GM12878 (cell line): Measurements from ENCODE around the gene IRF9. TPM values are rescaled to one million over a fixed set of nuclear protein-coding genes. Genes with fewer than 3 reads are reported as not detected.
A peak's percentile ranks its signal among the peaks of the same experiment; 100 is the strongest.

ENCODE experiments used
- CBX3 ChIP-seq: fragments of 200-600 bp; sonication (generic); IDR thresholded peaks from 2 replicates; pipeline ENCODE4 v1.6.1; 2016; ENCODE audit warnings: low read depth, borderline replicate concordance
- EGR1 ChIP-seq, 2 experiments: IDR thresholded peaks; 1 replicate in 1 of 2; 2 replicates in 1 of 2; pipeline ENCODE4 v1.6.1; 2011 to 2012; ENCODE audit warnings: low read depth in 2 of 2, low read length in 2 of 2, borderline replicate concordance in 1 of 2, mild to moderate bottlenecking in 1 of 2, moderate library complexity in 1 of 2
- LARP7 ChIP-seq: fragments of 450-650 bp; IDR thresholded peaks from 2 replicates; pipeline ENCODE4 v1.6.1; 2017; ENCODE audit warnings: mild to moderate bottlenecking
- MYB ChIP-seq: fragments of 150-350 bp; IDR thresholded peaks from 2 replicates; pipeline ENCODE4 v1.6.1; 2014; ENCODE audit warnings: mild to moderate bottlenecking, low read depth, low read length, borderline replicate concordance
- ZNF24 ChIP-seq: fragments of 450-650 bp; IDR thresholded peaks from 2 replicates; pipeline ENCODE4 v1.6.1; 2017; ENCODE audit warnings: antibody characterized with exemption, mild to moderate bottlenecking
- polyA plus RNA-seq, 11 experiments: library from polyadenylated mRNA; depleted of rRNA in 4 of 11; unstranded in 6 of 11; stranded (reverse) in 5 of 11; fragments of >200 nt; fragmentation: Nextera tagmentation in 4 of 11; fragmentation: Illumina TruSeq in 1 of 11; extraction: Ambion mirVana in 4 of 11; extraction: Trizol in 1 of 11; gene quantifications; 1 replicate in 1 of 11; 2 replicates in 10 of 11; pipeline versions ENCODE4 v1.2.1 to v1.2.3, GENCODE V29; 2011 to 2016; ENCODE audit warnings: inconsistent platforms in 2 of 11, missing spikeins in 2 of 11, low read depth in 1 of 11
- total RNA-seq, 4 experiments: library from RNA; depleted of rRNA in 3 of 4; stranded (reverse); fragments of >200 nt in 3 of 4; fragmentation: Illumina TruSeq in 1 of 4; extraction: Trizol in 1 of 4; gene quantifications; 2 replicates each; pipeline versions ENCODE4 v1.2.1 to v1.2.3, GENCODE V29; 2013 to 2021
- TF ChIP-seq, protein P1 (sequence below): fragments of 450-650 bp; conservative IDR thresholded peaks from 2 replicates; pipeline ENCODE4 v1.6.1; 2017; ENCODE audit warnings: mild to moderate bottlenecking, moderate library complexity
- TF ChIP-seq, protein P2 (sequence below): IDR thresholded peaks from 2 replicates; pipeline ENCODE4 v1.6.1; 2012; ENCODE audit warnings: mild to moderate bottlenecking, low read depth, low read length
- TF ChIP-seq, protein P3 (sequence below): fragments of 450-650 bp; formaldehyde crosslinking; IDR thresholded peaks from 2 replicates; pipeline ENCODE4 v1.4.0; 2022; ENCODE audit warnings: mild to moderate bottlenecking, moderate library complexity
- TF ChIP-seq, protein P4 (sequence below): fragments of 450-650 bp; IDR thresholded peaks from 2 replicates; pipeline ENCODE4 v1.6.1; 2017; ENCODE audit warnings: mild to moderate bottlenecking, moderate library complexity

IRF9 gene
- total and polyA plus RNA-seq, 10 of the 15 experiments (the other 5 are each of a cell fraction or from before 2014, with no cell fraction given) = 47.6 to 234 (median 148) TPM

DNA sequence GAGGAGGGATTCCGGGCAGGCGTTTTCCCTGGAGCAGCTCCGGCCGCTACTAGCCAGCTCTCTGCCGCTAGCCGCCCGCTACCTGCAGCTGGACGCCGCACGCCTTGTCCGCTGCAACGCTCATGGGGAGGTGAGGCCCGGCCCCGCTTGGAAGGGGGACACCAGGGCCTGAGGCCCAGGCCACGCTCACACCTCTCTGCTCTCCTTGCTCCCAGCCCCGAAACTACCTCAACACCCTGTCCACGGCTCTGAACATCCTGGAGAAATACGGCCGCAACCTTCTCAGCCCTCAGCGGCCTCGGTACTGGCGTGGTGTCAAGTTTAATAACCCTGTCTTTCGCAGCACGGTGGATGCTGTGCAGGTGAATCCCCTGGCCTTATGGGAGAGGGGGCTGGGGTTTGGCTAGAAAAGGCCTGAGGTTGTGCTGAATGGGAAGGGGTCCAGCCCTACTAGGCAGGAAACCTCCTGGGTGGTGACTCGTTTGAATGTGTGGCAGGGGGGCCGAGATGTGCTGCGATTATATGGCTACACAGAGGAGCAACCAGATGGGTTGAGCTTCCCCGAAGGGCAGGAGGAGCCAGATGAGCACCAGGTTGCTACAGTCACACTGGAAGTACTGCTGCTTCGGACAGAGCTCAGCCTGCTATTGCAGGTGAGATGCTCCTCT, 13.2 kb upstream of the IRF9 start (continued):
- no peak for TF ChIP-seq EGR1 (IDR thresholded peaks at IDR 0.05; ENCODE audit: borderline replicate concordance in 1 of 2, low read depth in 2 of 2, low read length in 2 of 2)
- TF ChIP-seq LARP7 = 0 out of 2 replicates have a peak, but pooled peaks have one; percentile 16
- TF ChIP-seq, protein P1, sequence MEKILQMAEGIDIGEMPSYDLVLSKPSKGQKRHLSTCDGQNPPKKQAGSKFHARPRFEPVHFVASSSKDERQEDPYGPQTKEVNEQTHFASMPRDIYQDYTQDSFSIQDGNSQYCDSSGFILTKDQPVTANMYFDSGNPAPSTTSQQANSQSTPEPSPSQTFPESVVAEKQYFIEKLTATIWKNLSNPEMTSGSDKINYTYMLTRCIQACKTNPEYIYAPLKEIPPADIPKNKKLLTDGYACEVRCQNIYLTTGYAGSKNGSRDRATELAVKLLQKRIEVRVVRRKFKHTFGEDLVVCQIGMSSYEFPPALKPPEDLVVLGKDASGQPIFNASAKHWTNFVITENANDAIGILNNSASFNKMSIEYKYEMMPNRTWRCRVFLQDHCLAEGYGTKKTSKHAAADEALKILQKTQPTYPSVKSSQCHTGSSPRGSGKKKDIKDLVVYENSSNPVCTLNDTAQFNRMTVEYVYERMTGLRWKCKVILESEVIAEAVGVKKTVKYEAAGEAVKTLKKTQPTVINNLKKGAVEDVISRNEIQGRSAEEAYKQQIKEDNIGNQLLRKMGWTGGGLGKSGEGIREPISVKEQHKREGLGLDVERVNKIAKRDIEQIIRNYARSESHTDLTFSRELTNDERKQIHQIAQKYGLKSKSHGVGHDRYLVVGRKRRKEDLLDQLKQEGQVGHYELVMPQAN = no peak; the same call in 1 of the 2 replicates
- TF ChIP-seq, protein P2, sequence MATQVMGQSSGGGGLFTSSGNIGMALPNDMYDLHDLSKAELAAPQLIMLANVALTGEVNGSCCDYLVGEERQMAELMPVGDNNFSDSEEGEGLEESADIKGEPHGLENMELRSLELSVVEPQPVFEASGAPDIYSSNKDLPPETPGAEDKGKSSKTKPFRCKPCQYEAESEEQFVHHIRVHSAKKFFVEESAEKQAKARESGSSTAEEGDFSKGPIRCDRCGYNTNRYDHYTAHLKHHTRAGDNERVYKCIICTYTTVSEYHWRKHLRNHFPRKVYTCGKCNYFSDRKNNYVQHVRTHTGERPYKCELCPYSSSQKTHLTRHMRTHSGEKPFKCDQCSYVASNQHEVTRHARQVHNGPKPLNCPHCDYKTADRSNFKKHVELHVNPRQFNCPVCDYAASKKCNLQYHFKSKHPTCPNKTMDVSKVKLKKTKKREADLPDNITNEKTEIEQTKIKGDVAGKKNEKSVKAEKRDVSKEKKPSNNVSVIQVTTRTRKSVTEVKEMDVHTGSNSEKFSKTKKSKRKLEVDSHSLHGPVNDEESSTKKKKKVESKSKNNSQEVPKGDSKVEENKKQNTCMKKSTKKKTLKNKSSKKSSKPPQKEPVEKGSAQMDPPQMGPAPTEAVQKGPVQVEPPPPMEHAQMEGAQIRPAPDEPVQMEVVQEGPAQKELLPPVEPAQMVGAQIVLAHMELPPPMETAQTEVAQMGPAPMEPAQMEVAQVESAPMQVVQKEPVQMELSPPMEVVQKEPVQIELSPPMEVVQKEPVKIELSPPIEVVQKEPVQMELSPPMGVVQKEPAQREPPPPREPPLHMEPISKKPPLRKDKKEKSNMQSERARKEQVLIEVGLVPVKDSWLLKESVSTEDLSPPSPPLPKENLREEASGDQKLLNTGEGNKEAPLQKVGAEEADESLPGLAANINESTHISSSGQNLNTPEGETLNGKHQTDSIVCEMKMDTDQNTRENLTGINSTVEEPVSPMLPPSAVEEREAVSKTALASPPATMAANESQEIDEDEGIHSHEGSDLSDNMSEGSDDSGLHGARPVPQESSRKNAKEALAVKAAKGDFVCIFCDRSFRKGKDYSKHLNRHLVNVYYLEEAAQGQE = no peak
- TF ChIP-seq, protein P3, sequence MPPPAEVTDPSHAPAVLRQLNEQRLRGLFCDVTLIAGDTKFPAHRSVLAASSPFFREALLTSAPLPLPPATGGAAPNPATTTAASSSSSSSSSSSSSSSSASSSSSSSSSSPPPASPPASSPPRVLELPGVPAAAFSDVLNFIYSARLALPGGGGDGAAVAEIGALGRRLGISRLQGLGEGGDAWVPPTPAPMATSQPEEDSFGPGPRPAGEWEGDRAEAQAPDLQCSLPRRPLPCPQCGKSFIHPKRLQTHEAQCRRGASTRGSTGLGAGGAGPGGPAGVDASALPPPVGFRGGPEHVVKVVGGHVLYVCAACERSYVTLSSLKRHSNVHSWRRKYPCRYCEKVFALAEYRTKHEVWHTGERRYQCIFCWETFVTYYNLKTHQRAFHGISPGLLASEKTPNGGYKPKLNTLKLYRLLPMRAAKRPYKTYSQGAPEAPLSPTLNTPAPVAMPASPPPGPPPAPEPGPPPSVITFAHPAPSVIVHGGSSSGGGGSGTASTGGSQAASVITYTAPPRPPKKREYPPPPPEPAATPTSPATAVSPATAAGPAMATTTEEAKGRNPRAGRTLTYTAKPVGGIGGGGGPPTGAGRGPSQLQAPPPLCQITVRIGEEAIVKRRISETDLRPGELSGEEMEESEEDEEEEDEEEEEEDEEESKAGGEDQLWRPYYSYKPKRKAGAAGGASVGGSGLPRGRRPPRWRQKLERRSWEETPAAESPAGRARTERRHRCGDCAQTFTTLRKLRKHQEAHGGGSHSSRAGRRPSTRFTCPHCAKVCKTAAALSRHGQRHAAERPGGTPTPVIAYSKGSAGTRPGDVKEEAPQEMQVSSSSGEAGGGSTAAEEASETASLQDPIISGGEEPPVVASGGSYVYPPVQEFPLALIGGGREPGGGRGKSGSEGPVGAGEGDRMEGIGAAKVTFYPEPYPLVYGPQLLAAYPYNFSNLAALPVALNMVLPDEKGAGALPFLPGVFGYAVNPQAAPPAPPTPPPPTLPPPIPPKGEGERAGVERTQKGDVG (CRISPR knock-in tag) = no peak
- TF ChIP-seq MYB = no peak
- TF ChIP-seq, protein P4, sequence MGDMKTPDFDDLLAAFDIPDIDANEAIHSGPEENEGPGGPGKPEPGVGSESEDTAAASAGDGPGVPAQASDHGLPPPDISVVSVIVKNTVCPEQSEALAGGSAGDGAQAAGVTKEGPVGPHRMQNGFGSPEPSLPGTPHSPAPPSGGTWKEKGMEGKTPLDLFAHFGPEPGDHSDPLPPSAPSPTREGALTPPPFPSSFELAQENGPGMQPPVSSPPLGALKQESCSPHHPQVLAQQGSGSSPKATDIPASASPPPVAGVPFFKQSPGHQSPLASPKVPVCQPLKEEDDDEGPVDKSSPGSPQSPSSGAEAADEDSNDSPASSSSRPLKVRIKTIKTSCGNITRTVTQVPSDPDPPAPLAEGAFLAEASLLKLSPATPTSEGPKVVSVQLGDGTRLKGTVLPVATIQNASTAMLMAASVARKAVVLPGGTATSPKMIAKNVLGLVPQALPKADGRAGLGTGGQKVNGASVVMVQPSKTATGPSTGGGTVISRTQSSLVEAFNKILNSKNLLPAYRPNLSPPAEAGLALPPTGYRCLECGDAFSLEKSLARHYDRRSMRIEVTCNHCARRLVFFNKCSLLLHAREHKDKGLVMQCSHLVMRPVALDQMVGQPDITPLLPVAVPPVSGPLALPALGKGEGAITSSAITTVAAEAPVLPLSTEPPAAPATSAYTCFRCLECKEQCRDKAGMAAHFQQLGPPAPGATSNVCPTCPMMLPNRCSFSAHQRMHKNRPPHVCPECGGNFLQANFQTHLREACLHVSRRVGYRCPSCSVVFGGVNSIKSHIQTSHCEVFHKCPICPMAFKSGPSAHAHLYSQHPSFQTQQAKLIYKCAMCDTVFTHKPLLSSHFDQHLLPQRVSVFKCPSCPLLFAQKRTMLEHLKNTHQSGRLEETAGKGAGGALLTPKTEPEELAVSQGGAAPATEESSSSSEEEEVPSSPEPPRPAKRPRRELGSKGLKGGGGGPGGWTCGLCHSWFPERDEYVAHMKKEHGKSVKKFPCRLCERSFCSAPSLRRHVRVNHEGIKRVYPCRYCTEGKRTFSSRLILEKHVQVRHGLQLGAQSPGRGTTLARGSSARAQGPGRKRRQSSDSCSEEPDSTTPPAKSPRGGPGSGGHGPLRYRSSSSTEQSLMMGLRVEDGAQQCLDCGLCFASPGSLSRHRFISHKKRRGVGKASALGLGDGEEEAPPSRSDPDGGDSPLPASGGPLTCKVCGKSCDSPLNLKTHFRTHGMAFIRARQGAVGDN = 0 out of 2 replicates have a peak, but pooled peaks have one; percentile 10
- no peak for TF ChIP-seq ZNF24
- no peak for TF ChIP-seq CBX3
